Gastrocnemius medialis (tissue), 4 donors: ENCODE measurements around the gene ZNF536. TPM values are rescaled to one million over a fixed set of nuclear protein-coding genes. Genes with fewer than 3 reads are reported as not detected.

Source experiments
- ATAC-seq, 2 donors: fragments of 150-250 bp; one replicate each; pipeline ENCODE4 v1.9.1; 2016
- DNase-seq, 2 donors: peaks; one replicate each; pipeline ENCODE4 v3.0.0-alpha.2; 2019
- H3K27ac ChIP-seq, 4 donors: fragments of 200-600 bp; sonication (generic); 1 replicate in 1 of 4; 2 replicates in 3 of 4; pipeline ENCODE4 v1.5.1; 2016 to 2018; ENCODE audit warnings: mild to moderate bottlenecking in 2 of 4, moderate library complexity in 1 of 4
- H3K27me3 ChIP-seq, 3 donors: fragments of 200-600 bp; sonication (generic) in 2 of 3; 1 replicate in 1 of 3; 2 replicates in 2 of 3; pipeline versions ENCODE4 v1.5.1 to v1.6.0; 2016 to 2019; ENCODE audit warnings: mild to moderate bottlenecking in 1 of 3, moderate library complexity in 1 of 3
- H3K36me3 ChIP-seq, 2 donors: fragments of 200-600 bp; sonication (generic) in 1 of 2; one replicate each; pipeline ENCODE4 v1.5.1; 2017 to 2018
- H3K4me1 ChIP-seq, 2 donors: fragments of 200-600 bp; sonication (generic) in 1 of 2; one replicate each; pipeline ENCODE4 v1.5.1; 2016 to 2017; ENCODE audit warnings: mild to moderate bottlenecking in 2 of 2
- H3K4me3 ChIP-seq, 4 donors: fragments of 200-600 bp; sonication (generic) in 3 of 4; 1 replicate in 1 of 4; 2 replicates in 3 of 4; pipeline ENCODE4 v1.5.1; 2016 to 2019; ENCODE audit warnings: mild to moderate bottlenecking in 2 of 4
- H3K9me3 ChIP-seq, 3 donors: fragments of 200-600 bp; sonication (generic) in 2 of 3; 1 replicate in 1 of 3; 2 replicates in 2 of 3; pipeline ENCODE4 v1.5.1; 2016 to 2019
- CTCF ChIP-seq, 5 experiments: fragments of 450-650 bp in 3 of 5; fragments of 200-600 bp in 2 of 5; sonication (generic) in 2 of 5; IDR thresholded peaks in 4 of 5; conservative IDR thresholded peaks in 1 of 5; 1 replicate in 4 of 5; 2 replicates in 1 of 5; pipeline ENCODE4 v1.5.1; 2016 to 2019; ENCODE audit warnings: antibody characterized with exemption in 5 of 5, mild to moderate bottlenecking in 3 of 5, moderate library complexity in 3 of 5
- POLR2A ChIP-seq, 2 donors: fragments of 450-650 bp; IDR thresholded peaks; one replicate each; pipeline ENCODE4 v1.6.1; 2017; ENCODE audit warnings: antibody characterized with exemption in 2 of 2, mild to moderate bottlenecking in 2 of 2, moderate library complexity in 2 of 2
- in situ Hi-C, 4 donors: fragments of 200-750 bp; cut with MboI; loops; one replicate each; pipeline versions ENCODE4 v1.15.0 to v1.8.0; 2017; ENCODE audit warnings: low sequenced_read_pairs in 4 of 4
- intact Hi-C: fragments of 100-400 bp; cut with DNase I; formaldehyde crosslinking; loops from one replicate; pipeline ENCODE4 v1.15.1; 2023; ENCODE audit warnings: low total_unique reads
- total RNA-seq, 4 donors: library from RNA; depleted of rRNA; stranded (reverse); fragments of >200 nt; gene quantifications; one replicate each; pipeline versions ENCODE4 v1.1.0 to v1.2.3, GENCODE V29; 2016

ZNF536 gene
- total RNA-seq, 4 donors from 2014 or later: 0.12 to 0.44 (median 0.20) TPM; not detected in 1

GRCh38 chr19:30353394-30353945 is 18.7 kb upstream of the ZNF536 start:
- Histone ChIP-seq H3K9me3 (no peaks in the 10 kb centered on the region), H3K36me3 (no peaks in the 10 kb centered on the region), H3K27ac (no peak overlapping the region), H3K4me1 (no peaks in the 10 kb centered on the region), H3K4me3 (no peak overlapping the region), H3K27me3 (no peaks in the 10 kb centered on the region)
- no peak for DNase-seq
- TF ChIP-seq CTCF (IDR thresholded peaks at IDR 0.05 in 4 of 5, conservative IDR thresholded peaks at IDR 0.05 in 1 of 5): no peak
- no peak for TF ChIP-seq POLR2A (IDR thresholded peaks at IDR 0.05)
- no peak for ATAC-seq
- in situ Hi-C loops (no loop called here), intact Hi-C loops (no loop called here)

GRCh38 chr19:30355586-30355985 is 16.6 kb upstream of the ZNF536 start:
- in situ Hi-C loops (no loop called here), intact Hi-C loops (no loop called here)
- Histone ChIP-seq H3K4me1 (peaks cover 0 to 4% of the 10 kb centered on the region in 2 donors), H3K27ac (no peak overlapping the region), H3K4me3 (no peak overlapping the region), H3K9me3 (no peaks in the 10 kb centered on the region), H3K36me3 (no peaks in the 10 kb centered on the region), H3K27me3 (no peaks in the 10 kb centered on the region)
- TF ChIP-seq CTCF (IDR thresholded peaks at IDR 0.05 in 4 of 5, conservative IDR thresholded peaks at IDR 0.05 in 1 of 5) (no peak), POLR2A (IDR thresholded peaks at IDR 0.05) (no peak)
- DNase-seq (no peak), ATAC-seq (no peak)

GRCh38 chr19:30356951-30357579 is 15.1 kb upstream of the ZNF536 start:
- intact Hi-C loops (no loop called here), in situ Hi-C loops (no loop called here)
- no peak for DNase-seq
- no peak for TF ChIP-seq CTCF (IDR thresholded peaks at IDR 0.05 in 4 of 5, conservative IDR thresholded peaks at IDR 0.05 in 1 of 5)
- TF ChIP-seq POLR2A (IDR thresholded peaks at IDR 0.05): no peak
- Histone ChIP-seq H3K4me1 (peaks cover 0 to 4% of the 10 kb centered on the region in 2 donors), H3K4me3 (no peak overlapping the region), H3K27me3 (no peaks in the 10 kb centered on the region), H3K9me3 (no peaks in the 10 kb centered on the region), H3K27ac (no peak overlapping the region), H3K36me3 (no peaks in the 10 kb centered on the region)
- no peak for ATAC-seq

- TF ChIP-seq POLR2A (IDR thresholded peaks at IDR 0.05): no peak
- TF ChIP-seq CTCF (IDR thresholded peaks at IDR 0.05 in 4 of 5, conservative IDR thresholded peaks at IDR 0.05 in 1 of 5): no peak
- H3K27me3 ChIP-seq: no peaks in the 10 kb centered on the region
- H3K4me3 ChIP-seq: no peak overlapping the region
- intact Hi-C loops (no loop called here), in situ Hi-C loops (no loop called here)
- no peaks in the 10 kb centered on the region for H3K36me3 ChIP-seq
- H3K27ac ChIP-seq: no peak overlapping the region
- peaks cover 0 to 4% of the 10 kb centered on the region in 2 donors for H3K4me1 ChIP-seq
- no peaks in the 10 kb centered on the region for H3K9me3 ChIP-seq
- DNase-seq (no peak), ATAC-seq (no peak)
Observed at GRCh38 chr19:30357580-30357954, 14.6 kb upstream of the ZNF536 start.
